GM19463 (cell line): Measurements from ENCODE around the gene GPBP1L1.
"Not testable (repeated sequence)": the region's sequence is repeated elsewhere in the genome, so short reads cannot be mapped to it uniquely, and the experiment has no call there.

ENCODE experiments used
- ATAC-seq: cut with Tn5 transposase; IDR thresholded peaks from one replicate; pipeline ENCODE4 v1.9.1; 2021; ENCODE audit warnings: mild to moderate bottlenecking, moderate library complexity; ENCODE audit not compliant: unreplicated experiment

Gene GPBP1L1

GRCh38 chr1:45596765-45597164 is 89.6 kb downstream of the GPBP1L1 start:
- ATAC-seq, result not testable (repeated sequence)

- ATAC-seq, result no peak
Observed at GRCh38 chr1:45594412-45594811, 91.9 kb downstream of the GPBP1L1 start.

- ATAC-seq, result no peak
Observed at GRCh38 chr1:45589861-45590260, 96.5 kb downstream of the GPBP1L1 start.

GRCh38 chr1:45586769-45587168 is 99.6 kb downstream of the GPBP1L1 start:
- ATAC-seq, result no peak

- no peak for ATAC-seq
Observed at GRCh38 chr1:45585496-45586075, 100.7 kb downstream of the GPBP1L1 start.

GRCh38 chr1:45585110-45585426 is 101.3 kb downstream of the GPBP1L1 start:
- ATAC-seq, result no peak

- peak; percentile 29 for ATAC-seq
Observed at GRCh38 chr1:45584351-45585109, 101.8 kb downstream of the GPBP1L1 start.

GRCh38 chr1:45583666-45584350 is 102.5 kb downstream of the GPBP1L1 start, which contains the start of gene NASP:
Gene NASP (plus strand): TSS chr1:45584041. CDS start chr1:45584147, 106 bp downstream.
- peak; percentile 40 for ATAC-seq

GRCh38 chr1:45583264-45583665 is 103.1 kb downstream of the GPBP1L1 start:
- ATAC-seq, result peak; percentile 73
